ENCODE measurements around the gene FCHO1. TPM values are rescaled to one million over a fixed set of nuclear protein-coding genes. Genes with fewer than 3 reads are reported as not detected.
A peak's percentile ranks its signal among the peaks of the same experiment; 100 is the strongest.

Gene FCHO1
- total and polyA plus RNA-seq, 2 donors (not counting 1 experiment from before 2014, with no cell fraction given) = 85.7 to 149 TPM

- H3K4me3 ChIP-seq (ENCODE audit: control extremely low read depth in 1 of 5, extremely low read depth in 1 of 5, insufficient read depth in 1 of 5, low read depth in 2 of 5, low read length in 4 of 5) = no peak overlapping the region
Measured at GRCh38 chr19:17803264-17803896, 52.1 kb downstream of the FCHO1 start.

GRCh38 chr19:17805427-17805826 is 54.1 kb downstream of the FCHO1 start:
- Histone ChIP-seq H3K36me3 (replicated peaks in 1 of 2; ENCODE audit: control extremely low read depth in 1 of 2, control insufficient read depth in 1 of 2, extremely low read depth in 1 of 2, insufficient read depth in 2 of 2, low read length in 1 of 2) (no peaks in the 10 kb centered on the region), H3K27ac (ENCODE audit: low read length in 2 of 2) (no peak overlapping the region), H3K9ac (ENCODE audit: low read length) (no peak overlapping the region), H3K4me1 (ENCODE audit: control insufficient read depth in 2 of 2, insufficient read depth in 2 of 2, low read length in 2 of 2) (peaks cover 8 to 24% of the 10 kb centered on the region in 2 donors), H3K9me3 (ENCODE audit: control extremely low read depth in 1 of 3, control insufficient read depth in 2 of 3, insufficient read depth in 1 of 3, low read length in 2 of 3) (peaks cover 0 to 6% (median 0%) of the 10 kb centered on the region in 3 donors), H3K4me2 (replicated peaks; ENCODE audit: low read depth, low read length, poor library complexity, severe bottlenecking) (no peak overlapping the region), H3K27me3 (replicated peaks in 1 of 4; ENCODE audit: control extremely low read depth in 1 of 4, control insufficient read depth in 3 of 4, insufficient read depth in 4 of 4, low read length in 3 of 4) (peaks cover 0 to 16% (median 1%) of the 10 kb centered on the region in 4 experiments), H4K20me1 (ENCODE audit: control insufficient read depth, insufficient read depth, low read length, poor library complexity, severe bottlenecking) (no peaks in the 10 kb centered on the region), H2AFZ (ENCODE audit: insufficient read depth, low read depth, low read length, poor library complexity, severe bottlenecking) (no peak overlapping the region), H3K4me3 (ENCODE audit: control extremely low read depth in 1 of 5, extremely low read depth in 1 of 5, insufficient read depth in 1 of 5, low read depth in 2 of 5, low read length in 4 of 5) (no peak overlapping the region), H3K79me2 (ENCODE audit: control insufficient read depth, insufficient read depth, low read length) (no peaks in the 10 kb centered on the region)
- CTCF ChIA-PET = no interaction called here
- no peak for DNase-seq
- intact Hi-C loops (cut with micrococcal nuclease) = no loop called here
- Mint-ChIP-seq H3K4me3 (no peak overlapping the region), H3K27me3 (peaks cover 11% of the 10 kb centered on the region), H3K27ac (no peak overlapping the region), H3K9me3 (ENCODE audit: insufficient read depth) (no peaks in the 10 kb centered on the region), H3K4me1 (peaks cover 16% of the 10 kb centered on the region)
- 94% methylated on average over 4 of the region's 4 CpGs for WGBS (ENCODE audit: insufficient coverage)
- no peak for ATAC-seq (ENCODE audit: low read depth)
- TF ChIP-seq, protein P1, sequence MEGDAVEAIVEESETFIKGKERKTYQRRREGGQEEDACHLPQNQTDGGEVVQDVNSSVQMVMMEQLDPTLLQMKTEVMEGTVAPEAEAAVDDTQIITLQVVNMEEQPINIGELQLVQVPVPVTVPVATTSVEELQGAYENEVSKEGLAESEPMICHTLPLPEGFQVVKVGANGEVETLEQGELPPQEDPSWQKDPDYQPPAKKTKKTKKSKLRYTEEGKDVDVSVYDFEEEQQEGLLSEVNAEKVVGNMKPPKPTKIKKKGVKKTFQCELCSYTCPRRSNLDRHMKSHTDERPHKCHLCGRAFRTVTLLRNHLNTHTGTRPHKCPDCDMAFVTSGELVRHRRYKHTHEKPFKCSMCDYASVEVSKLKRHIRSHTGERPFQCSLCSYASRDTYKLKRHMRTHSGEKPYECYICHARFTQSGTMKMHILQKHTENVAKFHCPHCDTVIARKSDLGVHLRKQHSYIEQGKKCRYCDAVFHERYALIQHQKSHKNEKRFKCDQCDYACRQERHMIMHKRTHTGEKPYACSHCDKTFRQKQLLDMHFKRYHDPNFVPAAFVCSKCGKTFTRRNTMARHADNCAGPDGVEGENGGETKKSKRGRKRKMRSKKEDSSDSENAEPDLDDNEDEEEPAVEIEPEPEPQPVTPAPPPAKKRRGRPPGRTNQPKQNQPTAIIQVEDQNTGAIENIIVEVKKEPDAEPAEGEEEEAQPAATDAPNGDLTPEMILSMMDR (IDR thresholded peaks at IDR 0.05) = no peak
- no peak for TF ChIP-seq EZH2 (IDR thresholded peaks at IDR 0.05; ENCODE audit: borderline replicate concordance, insufficient read depth, low read depth, low read length, poor library complexity, severe bottlenecking)
- POLR2A ChIA-PET = no interaction called here

More at GRCh38 chr19:17803264-17803896, 52.1 kb downstream of the FCHO1 start:
- TF ChIP-seq, protein P1 (IDR thresholded peaks at IDR 0.05) = no peak
- no peak for TF ChIP-seq EZH2 (IDR thresholded peaks at IDR 0.05; ENCODE audit: borderline replicate concordance, insufficient read depth, low read depth, low read length, poor library complexity, severe bottlenecking)
- H3K9ac ChIP-seq (ENCODE audit: low read length) = no peak overlapping the region
- H3K9me3 ChIP-seq (ENCODE audit: control extremely low read depth in 1 of 3, control insufficient read depth in 2 of 3, insufficient read depth in 1 of 3, low read length in 2 of 3) = peaks cover 0 to 6% (median 0%) of the 10 kb centered on the region in 3 donors
- peak overlapping the region; percentile 59 for H3K27ac Mint-ChIP-seq
- H3K9me3 Mint-ChIP-seq (ENCODE audit: insufficient read depth) = no peaks in the 10 kb centered on the region
- peak; percentile 57 for DNase-seq
- H3K4me3 Mint-ChIP-seq = peak overlapping the region; percentile 69
- H3K4me2 ChIP-seq (replicated peaks; ENCODE audit: low read depth, low read length, poor library complexity, severe bottlenecking) = peak overlapping the region; percentile 64
- WGBS (ENCODE audit: insufficient coverage) = 7% methylated on average over 13 of the region's 14 CpGs
- H3K79me2 ChIP-seq (ENCODE audit: control insufficient read depth, insufficient read depth, low read length) = no peaks in the 10 kb centered on the region
- intact Hi-C loops (cut with micrococcal nuclease) = no loop called here
- no peaks in the 10 kb centered on the region for H4K20me1 ChIP-seq (ENCODE audit: control insufficient read depth, insufficient read depth, low read length, poor library complexity, severe bottlenecking)
- no peaks in the 10 kb centered on the region for H3K36me3 ChIP-seq (replicated peaks in 1 of 2; ENCODE audit: control extremely low read depth in 1 of 2, control insufficient read depth in 1 of 2, extremely low read depth in 1 of 2, insufficient read depth in 2 of 2, low read length in 1 of 2)
- peak; percentile 41 for ATAC-seq (ENCODE audit: low read depth)
- no peak overlapping the region for H3K27ac ChIP-seq (ENCODE audit: low read length in 2 of 2)
- peaks cover 8 to 24% of the 10 kb centered on the region in 2 donors for H3K4me1 ChIP-seq (ENCODE audit: control insufficient read depth in 2 of 2, insufficient read depth in 2 of 2, low read length in 2 of 2)
- ChIA-PET CTCF (interaction anchor here (0.6 to 1.4 kb wide), 4 partner anchors 9 to 697 kb away, joined by 3 to 4 read pairs (median 3); partner anchors contain the start of gene B3GNT3), POLR2A (interaction anchor here (0.7 kb wide), 2 partner anchors 21 to 49 kb away, joined by 3 to 5 read pairs; no protein-coding TSS in a partner anchor)
- H2AFZ ChIP-seq (ENCODE audit: insufficient read depth, low read depth, low read length, poor library complexity, severe bottlenecking) = peak overlapping the region; percentile 62
- peaks cover 16% of the 10 kb centered on the region for H3K4me1 Mint-ChIP-seq
- H3K27me3 Mint-ChIP-seq = peaks cover 9% of the 10 kb centered on the region
- H3K27me3 ChIP-seq (replicated peaks in 1 of 4; ENCODE audit: control extremely low read depth in 1 of 4, control insufficient read depth in 3 of 4, insufficient read depth in 4 of 4, low read length in 3 of 4) = peaks cover 0 to 14% (median 1%) of the 10 kb centered on the region in 4 experiments

Data from B cell (primary cell).